Lower lobe of right lung (tissue), 2 donors: ENCODE data around the gene CDKL4. TPM values are rescaled to one million over a fixed set of nuclear protein-coding genes. Genes with fewer than 3 reads are reported as not detected.
"Not testable (repeated sequence)": the region's sequence is repeated elsewhere in the genome, so short reads cannot be mapped to it uniquely, and the experiment has no call there.

ENCODE experiments used
- ATAC-seq, 2 donors: fragments of 200-7000 bp; cut with Tn5 transposase; one replicate each; pipeline ENCODE4 v1.9.1; 2020 to 2022; ENCODE audit warnings: mild to moderate bottlenecking in 2 of 2, moderate library complexity in 2 of 2
- DNase-seq: peaks from one replicate; pipeline ENCODE4 v3.0.0-alpha.2; 2020
- H3K27ac ChIP-seq: fragments of 200-600 bp; one replicate; pipeline ENCODE4 v1.8.0; 2022
- H3K27me3 ChIP-seq: fragments of 200-600 bp; one replicate; pipeline ENCODE4 v1.8.0; 2022; ENCODE audit warnings: low read depth
- H3K36me3 ChIP-seq: fragments of 200-600 bp; one replicate; pipeline ENCODE4 v1.8.0; 2022; ENCODE audit warnings: mild to moderate bottlenecking
- H3K4me1 ChIP-seq: fragments of 200-600 bp; one replicate; pipeline ENCODE4 v1.8.0; 2022
- H3K4me3 ChIP-seq: fragments of 200-600 bp; one replicate; pipeline ENCODE4 v1.8.0; 2022; ENCODE audit warnings: mild to moderate bottlenecking
- H3K9me3 ChIP-seq: fragments of 200-600 bp; one replicate; pipeline ENCODE4 v1.8.0; 2022
- intact Hi-C: fragments of 100-400 bp; cut with DNase I; formaldehyde crosslinking; loops from one replicate; pipeline ENCODE4 v1.11.0; 2022
- total RNA-seq: library from RNA; stranded (reverse); fragmentation: NEBNext Ultra II Directional; extraction: Animal tissue kit (Norgen Biotek cat#: 25700); gene quantifications from one replicate; pipeline ENCODE4 v1.2.1, GENCODE V29; 2021
- TF ChIP-seq, protein P1 (sequence below): fragments of 200-600 bp; IDR thresholded peaks from one replicate; pipeline ENCODE4 v1.8.0; 2022; ENCODE audit warnings: antibody characterized with exemption, mild to moderate bottlenecking
- donor health status: DM: no; HTN: yes; CAD: no; lungs with severe emphysema.

CDKL4 gene
- total RNA-seq, 1 donor from 2014 or later: 1.7 TPM

- Histone ChIP-seq H3K36me3 (no peaks in the 10 kb centered on the region), H3K4me3 (no peak overlapping the region), H3K4me1 (peaks cover 8% of the 10 kb centered on the region), H3K27ac (no peak overlapping the region), H3K27me3 (no peaks in the 10 kb centered on the region), H3K9me3 (no peaks in the 10 kb centered on the region)
- peak in 1 of 2 donors; percentile 28 for ATAC-seq
- TF ChIP-seq, protein P1, sequence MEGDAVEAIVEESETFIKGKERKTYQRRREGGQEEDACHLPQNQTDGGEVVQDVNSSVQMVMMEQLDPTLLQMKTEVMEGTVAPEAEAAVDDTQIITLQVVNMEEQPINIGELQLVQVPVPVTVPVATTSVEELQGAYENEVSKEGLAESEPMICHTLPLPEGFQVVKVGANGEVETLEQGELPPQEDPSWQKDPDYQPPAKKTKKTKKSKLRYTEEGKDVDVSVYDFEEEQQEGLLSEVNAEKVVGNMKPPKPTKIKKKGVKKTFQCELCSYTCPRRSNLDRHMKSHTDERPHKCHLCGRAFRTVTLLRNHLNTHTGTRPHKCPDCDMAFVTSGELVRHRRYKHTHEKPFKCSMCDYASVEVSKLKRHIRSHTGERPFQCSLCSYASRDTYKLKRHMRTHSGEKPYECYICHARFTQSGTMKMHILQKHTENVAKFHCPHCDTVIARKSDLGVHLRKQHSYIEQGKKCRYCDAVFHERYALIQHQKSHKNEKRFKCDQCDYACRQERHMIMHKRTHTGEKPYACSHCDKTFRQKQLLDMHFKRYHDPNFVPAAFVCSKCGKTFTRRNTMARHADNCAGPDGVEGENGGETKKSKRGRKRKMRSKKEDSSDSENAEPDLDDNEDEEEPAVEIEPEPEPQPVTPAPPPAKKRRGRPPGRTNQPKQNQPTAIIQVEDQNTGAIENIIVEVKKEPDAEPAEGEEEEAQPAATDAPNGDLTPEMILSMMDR: no peak
- no peak for DNase-seq
- intact Hi-C loops: no loop called here
Observed at GRCh38 chr2:39140322-39140847, 103.4 kb downstream of the CDKL4 start.

- H3K27ac ChIP-seq: no peak overlapping the region
- TF ChIP-seq, protein P1: no peak
- H3K27me3 ChIP-seq: no peaks in the 10 kb centered on the region
- H3K9me3 ChIP-seq: no peaks in the 10 kb centered on the region
- H3K4me3 ChIP-seq: no peak overlapping the region
- intact Hi-C loops: no loop called here
- no peak for DNase-seq
- no peaks in the 10 kb centered on the region for H3K36me3 ChIP-seq
- H3K4me1 ChIP-seq: peaks cover 8% of the 10 kb centered on the region
- no peak for ATAC-seq
Observed at GRCh38 chr2:39139511-39140237, 104.1 kb downstream of the CDKL4 start.

DNA sequence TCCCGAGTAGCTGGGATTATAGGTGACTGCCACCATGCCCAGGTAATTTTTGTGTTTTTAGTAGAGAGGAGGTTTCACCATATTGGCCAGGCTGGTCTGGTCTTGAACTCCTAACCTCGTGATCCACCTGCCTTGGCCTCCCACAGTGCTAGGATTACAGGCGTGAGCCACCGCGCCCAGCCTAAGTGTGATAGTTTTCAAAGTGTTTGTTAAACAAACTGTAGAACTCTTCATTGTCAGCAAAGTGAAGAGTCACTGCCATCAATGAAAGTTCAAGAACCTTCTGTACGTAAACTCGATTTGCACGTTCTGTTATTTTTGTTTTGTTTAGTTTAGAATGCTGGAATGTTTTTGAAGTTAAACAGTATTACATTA, 104.9 kb downstream of the CDKL4 start:
- Histone ChIP-seq H3K27ac (no peak overlapping the region), H3K4me3 (no peak overlapping the region), H3K27me3 (no peaks in the 10 kb centered on the region), H3K4me1 (peaks cover 8% of the 10 kb centered on the region), H3K36me3 (no peaks in the 10 kb centered on the region), H3K9me3 (no peaks in the 10 kb centered on the region)
- TF ChIP-seq, protein P1: no peak
- DNase-seq (no peak), ATAC-seq (no peak)
- intact Hi-C loops: no loop called here

- H3K27ac ChIP-seq, H3K36me3 ChIP-seq, H3K27me3 ChIP-seq, ATAC-seq, H3K4me1 ChIP-seq, DNase-seq, intact Hi-C loops, H3K4me3 ChIP-seq, H3K9me3 ChIP-seq: not testable (repeated sequence)
Observed at GRCh38 chr2:39138187-39138836, 105.5 kb downstream of the CDKL4 start.

DNA sequence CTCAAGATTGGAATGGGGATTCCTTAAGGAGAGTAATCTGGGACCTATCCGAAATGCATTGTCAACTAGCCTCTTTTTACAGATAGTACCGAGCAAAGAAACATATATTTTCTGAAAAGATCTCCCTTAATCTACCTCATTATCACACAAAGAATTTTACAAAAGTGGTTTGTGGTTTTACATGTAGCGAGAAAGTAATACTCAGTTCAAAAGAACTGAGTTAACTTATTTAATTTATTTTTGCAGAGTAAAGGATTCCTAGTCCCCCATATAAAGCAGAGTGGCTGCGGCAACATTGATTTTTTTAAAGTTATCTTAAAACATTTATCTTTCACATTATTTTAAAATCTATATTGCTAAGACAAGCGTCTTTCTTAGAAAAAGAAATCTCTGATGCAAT, 107.0 kb downstream of the CDKL4 start:
- H3K36me3 ChIP-seq: no peaks in the 10 kb centered on the region
- no peaks in the 10 kb centered on the region for H3K9me3 ChIP-seq
- H3K4me1 ChIP-seq: peaks cover 8% of the 10 kb centered on the region
- ATAC-seq: no peak
- H3K27ac ChIP-seq: no peak overlapping the region
- intact Hi-C loops: no loop called here
- H3K27me3 ChIP-seq: no peaks in the 10 kb centered on the region
- DNase-seq: no peak
- TF ChIP-seq, protein P1: no peak
- H3K4me3 ChIP-seq: no peak overlapping the region

- peaks cover under 1% of the 10 kb centered on the region for H3K4me1 ChIP-seq
- H3K9me3 ChIP-seq: no peaks in the 10 kb centered on the region
- no peaks in the 10 kb centered on the region for H3K36me3 ChIP-seq
- intact Hi-C loops: no loop called here
- TF ChIP-seq, protein P1: no peak
- no peak overlapping the region for H3K4me3 ChIP-seq
- no peak overlapping the region for H3K27ac ChIP-seq
- H3K27me3 ChIP-seq: no peaks in the 10 kb centered on the region
- DNase-seq: no peak
- ATAC-seq: no peak
Observed at GRCh38 chr2:39135690-39136259, 108.0 kb downstream of the CDKL4 start.
